BJ (cell line): ENCODE results near the gene CCNK. TPM values are rescaled to one million over a fixed set of nuclear protein-coding genes. Genes with fewer than 3 reads are reported as not detected.

Experiments used
- CTCF ChIA-PET: fragments of 350-600 bp; formaldehyde crosslinking; extraction: SDS; loops from one replicate; lab custom pipeline; 2021; ENCODE audit warnings: antibody characterized with exemption, inconsistent platforms; lab: Yijun Ruan, JAX
- POLR2A ChIA-PET: fragments of 300-600 bp; sonication (Branson Sonifier 250); formaldehyde crosslinking; extraction: SDS; loops from one replicate; lab custom pipeline; 2021; ENCODE audit warnings: antibody characterized with exemption; lab: Charles Lee
- DNase-seq: peaks from one replicate; pipeline ENCODE4 v3.0.0-alpha.2; 2011; ENCODE audit warnings: low read depth
- H3K27me3 ChIP-seq: 2 replicates; pipeline ENCODE4 v1.6.0; 2011; ENCODE audit warnings: low read length; ENCODE audit not compliant: control insufficient read depth, insufficient read depth
- H3K36me3 ChIP-seq: 2 replicates; pipeline ENCODE4 v1.5.1; 2011; ENCODE audit warnings: low read length; ENCODE audit not compliant: control insufficient read depth, insufficient read depth
- H3K4me3 ChIP-seq: 2 replicates; pipeline ENCODE4 v1.5.1; 2011; ENCODE audit warnings: low read depth, mild to moderate bottlenecking, control low read depth, low read length
- CTCF ChIP-seq: IDR thresholded peaks from 2 replicates; pipeline ENCODE4 v1.5.1; 2011; ENCODE audit warnings: low read depth, mild to moderate bottlenecking, control low read depth, inconsistent platforms, low read length, moderate library complexity; ENCODE audit not compliant: insufficient read depth
- polyA plus RNA-seq: library from polyadenylated mRNA; depleted of rRNA; stranded (reverse); fragments of >200 nt; gene quantifications from 2 replicates; pipeline ENCODE4 v1.2.3, GENCODE V29; 2011

Gene CCNK
- polyA plus RNA-seq, 1 experiment: 11.0 TPM

DNA sequence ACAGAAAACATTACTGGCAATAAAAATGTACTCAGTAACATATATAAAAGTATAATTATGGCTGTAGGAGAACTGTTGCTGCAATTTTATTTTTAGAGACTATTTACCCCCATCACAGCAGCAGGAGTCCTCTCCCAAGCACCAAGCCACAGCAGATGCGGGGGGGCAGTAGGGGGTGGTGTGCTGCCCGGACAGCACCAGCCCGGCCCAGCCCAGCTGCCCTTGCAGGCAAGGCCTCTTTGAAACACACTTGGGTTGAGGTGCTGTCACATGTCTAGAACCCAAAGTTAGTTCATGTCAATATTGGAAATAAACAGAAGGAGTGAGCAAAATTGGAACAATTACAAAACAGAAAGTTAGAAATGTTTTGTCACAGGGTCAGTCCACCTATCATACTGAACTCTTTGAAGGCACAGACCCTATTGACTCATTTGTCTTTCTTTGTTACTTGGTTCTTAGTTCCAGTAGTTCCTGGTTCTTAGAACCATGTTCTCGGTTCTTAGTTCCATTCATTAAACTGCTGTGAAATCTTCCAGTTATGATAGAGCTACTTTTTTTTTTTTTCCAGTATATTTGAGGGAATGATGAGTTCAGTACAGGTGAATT, 22.7 kb downstream of the CCNK start:
- H3K27me3 ChIP-seq: no peaks in the 10 kb centered on the region
- ChIA-PET CTCF (no interaction called here), POLR2A (interaction anchor here (0.6 kb wide), 1 partner anchor 180 kb away, joined by 5 read pairs; no protein-coding TSS in a partner anchor)
- DNase-seq: no peak
- peaks cover 48% of the 10 kb centered on the region for H3K36me3 ChIP-seq
- no peak overlapping the region for H3K4me3 ChIP-seq
- TF ChIP-seq CTCF: no peak

GRCh38 chr14:99505089-99505488, 23.9 kb downstream of the CCNK start:
- Histone ChIP-seq H3K27me3 (no peaks in the 10 kb centered on the region), H3K36me3 (peaks cover 54% of the 10 kb centered on the region), H3K4me3 (no peak overlapping the region)
- ChIA-PET POLR2A (no interaction called here), CTCF (interaction anchor here (1.0 kb wide), 1 partner anchor 15 kb away, joined by 3 read pairs; no protein-coding TSS in a partner anchor)
- no peak for DNase-seq
- TF ChIP-seq CTCF: no peak

- TF ChIP-seq CTCF: no peak
- POLR2A ChIA-PET: no interaction called here
- no peak for DNase-seq
- Histone ChIP-seq H3K4me3 (no peak overlapping the region), H3K27me3 (no peaks in the 10 kb centered on the region), H3K36me3 (peaks cover 50% of the 10 kb centered on the region)
- CTCF ChIA-PET: no interaction called here
Measured at GRCh38 chr14:99506276-99506675, 25.1 kb downstream of the CCNK start.

DNA sequence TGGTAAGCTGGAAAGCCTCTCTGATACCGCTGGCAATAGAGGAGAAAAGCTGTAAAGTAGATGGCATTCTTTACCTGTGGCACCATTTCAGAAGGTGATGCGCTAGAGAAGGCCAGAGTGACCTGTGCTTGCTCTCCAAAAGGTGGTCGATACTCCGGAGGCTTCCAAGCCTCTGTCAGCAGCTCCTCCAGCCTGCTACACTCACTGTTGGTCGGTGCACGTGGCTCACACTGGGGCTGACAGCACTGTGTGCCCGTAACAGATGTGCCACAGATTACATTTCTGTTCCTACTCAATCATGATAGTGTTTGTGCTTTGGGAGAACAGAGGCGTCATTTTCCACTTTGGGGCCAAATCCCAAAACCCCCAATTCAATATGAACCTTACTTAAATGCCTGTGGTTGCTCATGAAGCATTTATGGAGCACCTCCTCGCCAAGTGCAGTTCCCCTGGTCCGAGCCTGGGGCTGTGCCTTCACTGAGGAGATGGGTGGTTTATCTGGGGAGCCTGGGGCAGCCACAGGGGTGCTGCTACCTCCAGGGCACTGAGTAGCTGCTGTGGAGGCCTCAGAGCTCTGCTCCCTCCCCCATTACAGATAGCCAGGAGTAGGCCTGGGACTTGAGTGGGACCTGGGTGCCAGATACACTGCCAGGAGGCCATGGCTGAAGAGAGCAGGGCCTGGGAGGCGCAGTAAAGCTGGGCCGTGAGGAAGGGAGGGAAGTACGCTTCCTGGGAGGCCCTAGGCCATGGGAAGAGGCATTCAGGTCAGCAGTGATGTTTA, 26.8 kb downstream of the CCNK start:
- peaks cover 47% of the 10 kb centered on the region for H3K36me3 ChIP-seq

More for the DNA sequence above, 26.8 kb downstream of the CCNK start:
- no peak for TF ChIP-seq CTCF
- ChIA-PET CTCF (interaction anchor here (1.3 kb wide), 1 partner anchor 10 kb away, joined by 3 read pairs; no protein-coding TSS in a partner anchor), POLR2A (no interaction called here)
- Histone ChIP-seq H3K4me3 (no peak overlapping the region), H3K27me3 (no peaks in the 10 kb centered on the region)
- no peak for DNase-seq
